Osteoblast (primary cell): ENCODE results near the gene MAP3K7. TPM values are rescaled to one million over a fixed set of nuclear protein-coding genes. Genes with fewer than 3 reads are reported as not detected.

ENCODE experiments used
- DNase-seq: peaks from one replicate; pipeline ENCODE4 v3.0.0; 2011; ENCODE audit warnings: low spot score, mixed read lengths; ENCODE audit not compliant: insufficient read length; ENCODE audit errors: missing footprints
- H2AFZ ChIP-seq: 2 replicates; pipeline ENCODE4 v1.6.0; 2011; ENCODE audit warnings: mild to moderate bottlenecking, low read length
- H3K27ac ChIP-seq: 2 replicates; pipeline ENCODE4 v1.5.1; 2011; ENCODE audit warnings: mild to moderate bottlenecking, low read depth, low read length, moderate library complexity
- H3K27me3 ChIP-seq: 2 replicates; pipeline ENCODE4 v1.6.0; 2012; ENCODE audit warnings: mild to moderate bottlenecking, control low read depth, inconsistent platforms, low read length, moderate library complexity; ENCODE audit not compliant: insufficient read depth
- H3K36me3 ChIP-seq: 2 replicates; pipeline ENCODE4 v1.5.1; 2011; ENCODE audit warnings: mild to moderate bottlenecking, low read length, control low read depth, moderate library complexity; ENCODE audit not compliant: insufficient read depth
- H3K4me1 ChIP-seq: 2 replicates; pipeline ENCODE4 v1.5.1; 2011; ENCODE audit warnings: mild to moderate bottlenecking, low read length, control low read depth, moderate library complexity; ENCODE audit not compliant: insufficient read depth
- H3K4me2 ChIP-seq: 2 replicates; pipeline ENCODE4 v1.6.0; 2011; ENCODE audit warnings: mild to moderate bottlenecking, low read length; ENCODE audit not compliant: insufficient read depth
- H3K4me3 ChIP-seq: fragments of 200-600 bp; sonication (generic); 3 replicates; pipeline ENCODE4 v1.5.1; 2012; ENCODE audit warnings: mild to moderate bottlenecking, low read length, inconsistent platforms; ENCODE audit not compliant: insufficient read depth
- H3K79me2 ChIP-seq: 2 replicates; pipeline ENCODE4 v1.6.0; 2012; ENCODE audit warnings: mild to moderate bottlenecking, low read length, control low read depth, inconsistent platforms; ENCODE audit not compliant: insufficient read depth
- H3K9me3 ChIP-seq: 2 replicates; pipeline ENCODE4 v1.5.1; 2011; ENCODE audit warnings: low read depth, low read length, control low read depth
- H4K20me1 ChIP-seq: 2 replicates; pipeline ENCODE4 v1.6.0; 2012; ENCODE audit warnings: mild to moderate bottlenecking, low read length, control low read depth; ENCODE audit not compliant: insufficient read depth
- CTCF ChIP-seq: IDR thresholded peaks from 2 replicates; pipeline ENCODE4 v1.5.1; 2011; ENCODE audit warnings: mild to moderate bottlenecking, low read depth, low read length, moderate library complexity; ENCODE audit errors: extremely low read depth
- total RNA-seq: library from RNA; depleted of rRNA; stranded (reverse); fragments of >200 nt; gene quantifications from 2 replicates; pipeline ENCODE4 v1.2.3, GENCODE V29; 2012

Gene MAP3K7
- total RNA-seq, 1 donor: 38.4 TPM

GRCh38 chr6:90485635-90486277, 101.1 kb downstream of the MAP3K7 start:
- Histone ChIP-seq H3K36me3 (no peaks in the 10 kb centered on the region), H3K4me2 (no peak overlapping the region), H3K4me3 (no peak overlapping the region), H3K27ac (no peak overlapping the region), H3K4me1 (no peaks in the 10 kb centered on the region), H3K9me3 (no peaks in the 10 kb centered on the region), H2AFZ (no peak overlapping the region), H3K27me3 (peaks cover 9% of the 10 kb centered on the region), H3K79me2 (no peaks in the 10 kb centered on the region), H4K20me1 (no peaks in the 10 kb centered on the region)
- no peak for DNase-seq
- no peak for TF ChIP-seq CTCF

GRCh38 chr6:90484903-90485302, 102.0 kb downstream of the MAP3K7 start:
- H3K4me3 ChIP-seq: no peak overlapping the region
- H3K79me2 ChIP-seq: no peaks in the 10 kb centered on the region
- peaks cover 6% of the 10 kb centered on the region for H3K27me3 ChIP-seq
- H4K20me1 ChIP-seq: no peaks in the 10 kb centered on the region
- H3K27ac ChIP-seq: no peak overlapping the region
- no peaks in the 10 kb centered on the region for H3K36me3 ChIP-seq
- no peak overlapping the region for H3K4me2 ChIP-seq
- H3K4me1 ChIP-seq: no peaks in the 10 kb centered on the region
- DNase-seq: no peak
- no peak for TF ChIP-seq CTCF
- H3K9me3 ChIP-seq: no peaks in the 10 kb centered on the region
- no peak overlapping the region for H2AFZ ChIP-seq

- Histone ChIP-seq H3K36me3 (no peaks in the 10 kb centered on the region), H3K27me3 (peaks cover 6% of the 10 kb centered on the region), H3K27ac (no peak overlapping the region), H2AFZ (no peak overlapping the region), H3K4me2 (no peak overlapping the region), H4K20me1 (no peaks in the 10 kb centered on the region), H3K4me3 (no peak overlapping the region), H3K9me3 (no peaks in the 10 kb centered on the region), H3K4me1 (no peaks in the 10 kb centered on the region), H3K79me2 (no peaks in the 10 kb centered on the region)
- DNase-seq: no peak
- no peak for TF ChIP-seq CTCF
Measured at GRCh38 chr6:90484385-90484784, 102.5 kb downstream of the MAP3K7 start.

GRCh38 chr6:90483956-90484355, 102.9 kb downstream of the MAP3K7 start:
- H3K9me3 ChIP-seq: no peaks in the 10 kb centered on the region
- TF ChIP-seq CTCF: no peak
- no peak overlapping the region for H3K27ac ChIP-seq
- no peak for DNase-seq
- H3K4me1 ChIP-seq: peaks cover 2% of the 10 kb centered on the region
- H3K4me3 ChIP-seq: no peak overlapping the region
- peaks cover 6% of the 10 kb centered on the region for H3K27me3 ChIP-seq
- no peaks in the 10 kb centered on the region for H3K79me2 ChIP-seq
- no peak overlapping the region for H2AFZ ChIP-seq
- H3K36me3 ChIP-seq: no peaks in the 10 kb centered on the region
- no peak overlapping the region for H3K4me2 ChIP-seq
- no peaks in the 10 kb centered on the region for H4K20me1 ChIP-seq
